ENCODE measurements around the gene FZD8. TPM values are rescaled to one million over a fixed set of nuclear protein-coding genes. Genes with fewer than 3 reads are reported as not detected.

FZD8 gene
- polyA plus RNA-seq, 3 donors from 2014 or later: not detected

- H3K4me3 Mint-ChIP-seq: no peak overlapping the region
- H3K4me1 Mint-ChIP-seq: no peaks in the 10 kb centered on the region
- H3K27ac Mint-ChIP-seq: no peak overlapping the region
- H3K36me3 Mint-ChIP-seq: no peaks in the 10 kb centered on the region
- peaks cover 0 to 2% (median 0%) of the 10 kb centered on the region in 6 donors for H3K9me3 Mint-ChIP-seq
- peaks cover 0 to 9% (median 2%) of the 10 kb centered on the region in 3 donors for H3K27me3 Mint-ChIP-seq (ENCODE audit: low read depth in 3 of 3)
- DNase-seq: no peak
Measured at GRCh38 chr10:35659456-35659855, 17.4 kb upstream of the FZD8 start.

DNA sequence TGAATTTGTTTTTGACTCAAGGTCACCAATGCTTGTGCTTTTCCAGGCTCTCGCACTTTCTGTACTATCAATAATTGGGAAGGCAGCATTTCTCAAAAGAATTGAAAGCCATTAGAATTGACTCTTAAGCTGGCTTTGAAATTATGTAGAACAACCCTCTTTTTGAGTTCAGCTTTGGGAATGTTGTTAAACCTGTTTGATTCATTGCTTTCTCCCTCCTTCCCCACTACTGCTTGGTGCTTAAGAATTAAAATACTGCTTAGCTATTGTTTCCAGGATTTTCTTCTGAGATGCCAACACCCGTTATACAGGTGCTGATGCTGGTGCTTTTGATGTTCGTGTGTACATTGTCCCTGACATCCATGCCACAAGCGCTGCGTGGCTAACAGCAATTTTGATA lies 15.5 kb upstream of the FZD8 start:
- Mint-ChIP-seq H3K27me3 (ENCODE audit: low read depth in 3 of 3) (peaks cover 2 to 7% (median 4%) of the 10 kb centered on the region in 3 donors), H3K27ac (no peak overlapping the region), H3K4me1 (no peaks in the 10 kb centered on the region), H3K9me3 (peaks cover 0 to 2% (median 0%) of the 10 kb centered on the region in 6 donors), H3K36me3 (no peaks in the 10 kb centered on the region), H3K4me3 (no peak overlapping the region)
- no peak for DNase-seq

GRCh38 chr10:35652824-35653223 lies 10.7 kb upstream of the FZD8 start:
- Mint-ChIP-seq H3K36me3 (no peaks in the 10 kb centered on the region), H3K27ac (no peak overlapping the region), H3K27me3 (ENCODE audit: low read depth in 3 of 3) (peaks cover 2 to 5% (median 4%) of the 10 kb centered on the region in 3 donors), H3K9me3 (no peaks in the 10 kb centered on the region), H3K4me1 (no peaks in the 10 kb centered on the region), H3K4me3 (no peak overlapping the region)
- no peak for DNase-seq

DNA sequence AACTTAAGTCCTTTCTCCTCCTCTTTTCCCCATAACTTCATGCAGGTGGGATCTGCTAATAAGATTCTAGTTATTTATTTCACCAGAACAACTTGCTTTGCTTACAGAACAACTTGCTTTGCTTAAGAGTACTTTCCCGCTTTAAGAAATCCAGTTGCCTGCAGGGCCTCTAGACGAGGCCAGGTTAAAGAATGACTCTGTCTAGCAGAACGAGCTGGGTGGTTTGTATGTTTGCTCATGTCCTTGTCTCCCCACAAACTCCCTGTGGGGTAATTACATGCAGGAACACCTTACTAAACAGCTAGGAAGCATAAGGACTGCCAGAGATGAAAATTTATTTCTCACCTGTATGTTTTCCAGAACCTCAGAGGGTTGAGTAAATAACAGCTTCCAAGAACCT lies 8.8 kb upstream of the FZD8 start:
- Mint-ChIP-seq H3K4me1 (no peaks in the 10 kb centered on the region), H3K36me3 (no peaks in the 10 kb centered on the region), H3K27ac (no peak overlapping the region), H3K9me3 (peaks cover 0 to 1% (median 0%) of the 10 kb centered on the region in 6 donors), H3K27me3 (ENCODE audit: low read depth in 3 of 3) (peaks cover 2 to 3% (median 2%) of the 10 kb centered on the region in 3 donors), H3K4me3 (no peak overlapping the region)
- no peak for DNase-seq

- H3K4me1 Mint-ChIP-seq: peaks cover 27 to 33% of the 10 kb centered on the region in 2 donors
- DNase-seq: no peak
- H3K27me3 Mint-ChIP-seq (ENCODE audit: low read depth in 3 of 3): peaks cover 2 to 12% (median 11%) of the 10 kb centered on the region in 3 donors
- peak overlapping the region; percentile 75 to 92 (median 85) for H3K4me3 Mint-ChIP-seq
- no peaks in the 10 kb centered on the region for H3K36me3 Mint-ChIP-seq
- H3K9me3 Mint-ChIP-seq: peaks cover 0 to 2% (median 0%) of the 10 kb centered on the region in 6 donors
- peak overlapping the region in 5 of 6 donors; percentile 2 to 80 (median 30) for H3K27ac Mint-ChIP-seq
Measured at GRCh38 chr10:35644050-35644950, 2.2 kb upstream of the FZD8 start.

GRCh38 chr10:35643151-35644049 lies 1.3 kb upstream of the FZD8 start:
- Mint-ChIP-seq H3K27me3 (ENCODE audit: low read depth in 3 of 3) (peaks cover 3 to 16% (median 11%) of the 10 kb centered on the region in 3 donors), H3K36me3 (no peaks in the 10 kb centered on the region), H3K4me3 (peak overlapping the region; percentile 75 to 92 (median 85)), H3K9me3 (peaks cover 0 to 2% (median 0%) of the 10 kb centered on the region in 6 donors), H3K4me1 (peaks cover 27 to 36% of the 10 kb centered on the region in 2 donors), H3K27ac (peak overlapping the region in 5 of 6 donors; percentile 2 to 80 (median 30))
- peak; percentile 24 to 33 (median 28) for DNase-seq

DNA sequence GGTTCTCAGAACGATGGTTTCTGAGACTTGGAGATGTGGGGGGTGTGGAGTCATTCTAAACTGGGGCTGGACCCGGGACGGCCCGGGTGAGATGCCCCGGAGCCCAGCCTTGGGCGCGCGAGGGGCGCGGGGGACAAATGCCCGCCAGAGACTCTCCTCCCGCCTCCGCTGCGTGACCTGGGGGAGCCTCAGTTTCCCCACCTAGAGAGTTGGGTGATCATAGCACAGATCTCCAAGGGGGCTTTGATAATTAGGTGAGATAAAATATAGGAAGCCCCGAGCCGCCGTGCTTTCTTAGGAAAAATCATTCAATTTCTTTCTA lies 658 bp upstream of the FZD8 start:
- Mint-ChIP-seq H3K36me3 (no peaks in the 10 kb centered on the region), H3K4me3 (peak overlapping the region; percentile 75 to 92 (median 85)), H3K27ac (peak overlapping the region in 1 of 6 donors; percentile 11), H3K27me3 (ENCODE audit: low read depth in 3 of 3) (peaks cover 5 to 23% (median 11%) of the 10 kb centered on the region in 3 donors), H3K9me3 (peaks cover 0 to 2% (median 0%) of the 10 kb centered on the region in 6 donors), H3K4me1 (peaks cover 27 to 36% of the 10 kb centered on the region in 2 donors)
- no peak for DNase-seq

DNA sequence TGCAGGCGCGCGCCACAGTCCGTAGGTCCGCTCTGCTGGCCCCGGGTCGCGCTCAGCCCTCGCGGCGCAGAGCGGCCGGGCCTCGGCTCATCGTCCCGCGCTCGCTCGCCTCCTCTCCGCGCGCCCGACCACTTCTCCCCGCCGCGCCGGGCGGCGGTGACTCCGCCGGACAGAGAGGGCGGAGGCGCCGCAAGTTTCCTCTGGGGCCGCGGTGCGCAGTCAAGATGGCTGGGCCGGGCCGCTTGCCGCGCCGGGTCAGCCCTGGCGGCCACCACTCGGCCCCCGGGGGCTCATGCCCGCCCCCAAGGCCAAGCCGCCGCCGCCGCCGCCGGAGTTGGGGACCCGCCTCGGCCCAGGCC lies 441 bp downstream of the FZD8 start:
- H3K36me3 Mint-ChIP-seq: no peaks in the 10 kb centered on the region
- peak in 1 of 3 donors; percentile 19 for DNase-seq
- no peak overlapping the region for H3K27ac Mint-ChIP-seq
- H3K9me3 Mint-ChIP-seq: peaks cover 0 to 2% (median 0%) of the 10 kb centered on the region in 6 donors
- H3K4me3 Mint-ChIP-seq: peak overlapping the region in 2 of 5 donors; percentile 80 to 88
- peaks cover 29 to 36% of the 10 kb centered on the region in 2 donors for H3K4me1 Mint-ChIP-seq
- H3K27me3 Mint-ChIP-seq (ENCODE audit: low read depth in 3 of 3): peaks cover 7 to 24% (median 13%) of the 10 kb centered on the region in 3 donors

DNA sequence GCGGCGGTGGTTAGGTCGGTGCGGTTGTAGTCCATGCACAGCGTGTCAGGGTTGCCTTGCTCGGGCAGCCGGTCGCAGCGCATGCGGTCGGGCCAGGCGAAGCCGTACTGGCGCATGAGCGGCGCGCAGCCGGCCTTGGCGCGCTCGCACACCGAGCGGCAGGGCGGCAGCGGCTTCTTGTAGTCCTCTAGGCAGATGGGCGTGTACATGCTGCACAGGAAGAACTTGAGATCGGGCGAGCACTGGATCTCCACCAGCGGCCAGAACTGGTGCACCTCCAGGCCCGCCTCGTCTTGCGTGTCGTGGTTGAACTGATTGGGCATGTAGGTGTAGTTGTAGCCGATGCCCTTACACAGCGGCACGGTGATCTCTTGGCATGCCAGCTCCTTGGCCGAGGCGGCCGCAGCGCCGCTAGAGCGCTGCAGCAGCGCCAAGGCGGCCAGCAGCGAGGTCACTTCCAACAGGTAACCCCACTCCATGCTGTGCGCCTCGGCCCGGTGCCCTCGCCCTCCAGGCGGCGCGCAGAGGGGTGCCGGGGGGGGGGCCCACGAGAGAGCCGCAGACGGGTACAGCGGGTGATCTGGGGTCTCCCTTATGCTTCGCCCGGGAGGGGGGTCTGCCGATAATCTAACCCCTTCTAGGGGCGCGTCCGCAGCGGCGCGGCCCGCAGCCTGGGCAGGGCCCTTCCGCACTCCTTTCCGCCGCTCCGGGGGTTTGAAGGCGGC lies 983 bp downstream of the FZD8 start:
- Mint-ChIP-seq H3K27ac (peak overlapping the region in 1 of 6 donors; percentile 71), H3K36me3 (no peaks in the 10 kb centered on the region), H3K4me1 (peaks cover 31 to 36% of the 10 kb centered on the region in 2 donors), H3K4me3 (peak overlapping the region; percentile 80 to 88 (median 85)), H3K9me3 (peaks cover 0 to 2% (median 0%) of the 10 kb centered on the region in 6 donors), H3K27me3 (ENCODE audit: low read depth in 3 of 3) (peaks cover 8 to 24% (median 15%) of the 10 kb centered on the region in 3 donors)
- DNase-seq: peak; percentile 41 to 50 (median 42)

GRCh38 chr10:35640474-35640873 lies 1.6 kb downstream of the FZD8 start:
- Mint-ChIP-seq H3K27ac (no peak overlapping the region), H3K27me3 (ENCODE audit: low read depth in 3 of 3) (peaks cover 8 to 23% (median 17%) of the 10 kb centered on the region in 3 donors), H3K4me1 (peaks cover 31 to 36% of the 10 kb centered on the region in 2 donors), H3K36me3 (no peaks in the 10 kb centered on the region), H3K9me3 (peaks cover 0 to 2% (median 0%) of the 10 kb centered on the region in 6 donors), H3K4me3 (peak overlapping the region; percentile 80 to 92 (median 85))
- DNase-seq: peak; percentile 27 to 33 (median 32)

GRCh38 chr10:35639728-35640401 lies 2.2 kb downstream of the FZD8 start:
- Mint-ChIP-seq H3K36me3 (no peaks in the 10 kb centered on the region), H3K9me3 (peaks cover 0 to 2% (median 0%) of the 10 kb centered on the region in 6 donors), H3K27me3 (ENCODE audit: low read depth in 3 of 3) (peaks cover 6 to 23% (median 18%) of the 10 kb centered on the region in 3 donors), H3K27ac (no peak overlapping the region), H3K4me1 (peaks cover 31 to 36% of the 10 kb centered on the region in 2 donors), H3K4me3 (peak overlapping the region; percentile 64 to 92 (median 75))
- no peak for DNase-seq

DNA sequence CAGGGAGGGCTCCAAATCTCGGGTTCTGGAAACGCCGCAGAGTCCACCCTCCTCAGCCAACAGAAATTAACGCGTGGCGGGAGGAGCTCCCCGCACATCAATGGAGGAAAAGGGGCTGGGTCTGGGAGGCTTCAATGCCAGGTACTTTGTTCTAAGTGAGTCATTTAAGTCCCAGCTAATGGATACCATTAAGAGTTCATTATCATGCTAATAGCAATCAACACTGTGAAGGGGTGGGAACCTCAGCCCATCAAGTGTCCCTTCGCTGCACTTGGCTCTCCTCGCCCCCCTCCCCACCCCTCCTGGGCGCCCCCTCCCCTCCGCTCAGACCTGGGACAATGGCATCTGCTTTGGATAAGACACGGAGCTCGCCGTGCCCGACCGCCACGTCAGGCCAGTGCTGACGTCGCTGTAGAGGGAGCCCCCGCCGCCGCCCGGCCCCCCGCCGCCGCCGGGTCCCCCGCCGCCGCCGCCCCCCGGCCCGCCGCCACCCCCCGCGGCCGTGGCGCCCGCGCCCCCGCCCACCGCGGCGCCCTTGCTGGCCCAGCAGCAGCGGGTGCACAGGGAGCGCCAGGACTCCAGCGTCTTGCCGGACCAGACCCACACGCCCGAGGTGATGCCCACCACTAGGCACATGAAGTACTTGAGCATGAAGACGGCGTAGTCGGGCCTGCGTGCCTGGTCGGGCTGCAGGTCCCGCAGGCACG lies 2.9 kb downstream of the FZD8 start:
- no peak for DNase-seq
- peak overlapping the region; percentile 64 to 81 (median 71) for H3K4me3 Mint-ChIP-seq
- peaks cover 24 to 30% of the 10 kb centered on the region in 2 donors for H3K4me1 Mint-ChIP-seq
- peaks cover 10 to 23% (median 22%) of the 10 kb centered on the region in 3 donors for H3K27me3 Mint-ChIP-seq (ENCODE audit: low read depth in 3 of 3)
- H3K27ac Mint-ChIP-seq: no peak overlapping the region
- peaks cover 0 to 2% (median 0%) of the 10 kb centered on the region in 6 donors for H3K9me3 Mint-ChIP-seq
- H3K36me3 Mint-ChIP-seq: no peaks in the 10 kb centered on the region
